ENCODE measurements around the gene ERVW-1.
A peak's percentile ranks its signal among the peaks of the same experiment; 100 is the strongest.

Gene ERVW-1

DNA sequence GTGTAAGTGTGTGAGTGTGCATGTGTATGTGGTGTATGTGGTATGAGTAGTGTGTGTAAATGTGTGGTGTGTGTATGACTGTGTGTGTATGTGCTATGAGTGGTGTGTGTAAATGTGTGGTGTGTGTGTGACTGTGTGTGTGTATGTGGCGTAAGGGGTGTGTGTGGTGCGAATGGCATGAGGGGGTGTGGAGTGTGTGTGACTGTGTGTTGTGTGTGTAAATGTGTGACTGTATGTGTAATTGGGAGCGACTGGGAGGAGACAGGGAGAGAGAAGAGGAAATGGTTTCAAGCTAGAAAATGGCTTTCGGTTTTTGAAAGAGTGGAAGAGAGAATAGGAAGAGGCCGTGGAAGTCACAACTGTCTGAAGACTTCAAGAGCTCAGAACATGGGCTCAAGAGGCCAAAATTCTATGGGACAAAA, 54.0 kb downstream of the ERVW-1 start:
- no peak for DNase-seq (ENCODE audit: low read depth in 2 of 2)
- H3K4me3 ChIP-seq (replicated peaks in 1 of 2; ENCODE audit: low read depth in 2 of 2, low read length in 2 of 2): no peak overlapping the region
- TF ChIP-seq, protein P1, sequence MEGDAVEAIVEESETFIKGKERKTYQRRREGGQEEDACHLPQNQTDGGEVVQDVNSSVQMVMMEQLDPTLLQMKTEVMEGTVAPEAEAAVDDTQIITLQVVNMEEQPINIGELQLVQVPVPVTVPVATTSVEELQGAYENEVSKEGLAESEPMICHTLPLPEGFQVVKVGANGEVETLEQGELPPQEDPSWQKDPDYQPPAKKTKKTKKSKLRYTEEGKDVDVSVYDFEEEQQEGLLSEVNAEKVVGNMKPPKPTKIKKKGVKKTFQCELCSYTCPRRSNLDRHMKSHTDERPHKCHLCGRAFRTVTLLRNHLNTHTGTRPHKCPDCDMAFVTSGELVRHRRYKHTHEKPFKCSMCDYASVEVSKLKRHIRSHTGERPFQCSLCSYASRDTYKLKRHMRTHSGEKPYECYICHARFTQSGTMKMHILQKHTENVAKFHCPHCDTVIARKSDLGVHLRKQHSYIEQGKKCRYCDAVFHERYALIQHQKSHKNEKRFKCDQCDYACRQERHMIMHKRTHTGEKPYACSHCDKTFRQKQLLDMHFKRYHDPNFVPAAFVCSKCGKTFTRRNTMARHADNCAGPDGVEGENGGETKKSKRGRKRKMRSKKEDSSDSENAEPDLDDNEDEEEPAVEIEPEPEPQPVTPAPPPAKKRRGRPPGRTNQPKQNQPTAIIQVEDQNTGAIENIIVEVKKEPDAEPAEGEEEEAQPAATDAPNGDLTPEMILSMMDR (IDR thresholded peaks at IDR 0.05; ENCODE audit: low read depth, low read length): no peak

DNA sequence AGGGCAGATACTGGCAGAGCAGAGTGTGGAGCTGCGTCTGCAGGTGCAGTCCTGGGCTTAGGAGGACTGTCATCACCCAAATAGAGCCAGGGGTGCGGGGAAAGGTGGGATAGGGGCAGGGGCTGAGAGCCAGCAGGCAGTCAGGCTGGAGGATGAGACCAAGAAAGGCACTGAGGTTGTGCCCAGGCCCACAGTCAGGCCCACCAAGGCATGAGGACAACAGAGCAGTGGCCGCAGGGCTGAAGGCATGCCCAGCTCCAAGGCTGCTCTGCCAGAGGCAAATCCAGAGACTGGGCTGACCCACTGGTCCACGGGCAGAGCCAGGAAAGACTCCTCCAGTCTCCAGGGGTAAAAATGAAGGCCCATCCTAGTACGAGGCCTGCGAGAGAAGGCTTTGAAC, 54.8 kb downstream of the ERVW-1 start:
- TF ChIP-seq, protein P1 (IDR thresholded peaks at IDR 0.05; ENCODE audit: low read depth, low read length): no peak
- no peak for DNase-seq (ENCODE audit: low read depth in 2 of 2)
- no peak overlapping the region for H3K4me3 ChIP-seq (replicated peaks in 1 of 2; ENCODE audit: low read depth in 2 of 2, low read length in 2 of 2)

DNA sequence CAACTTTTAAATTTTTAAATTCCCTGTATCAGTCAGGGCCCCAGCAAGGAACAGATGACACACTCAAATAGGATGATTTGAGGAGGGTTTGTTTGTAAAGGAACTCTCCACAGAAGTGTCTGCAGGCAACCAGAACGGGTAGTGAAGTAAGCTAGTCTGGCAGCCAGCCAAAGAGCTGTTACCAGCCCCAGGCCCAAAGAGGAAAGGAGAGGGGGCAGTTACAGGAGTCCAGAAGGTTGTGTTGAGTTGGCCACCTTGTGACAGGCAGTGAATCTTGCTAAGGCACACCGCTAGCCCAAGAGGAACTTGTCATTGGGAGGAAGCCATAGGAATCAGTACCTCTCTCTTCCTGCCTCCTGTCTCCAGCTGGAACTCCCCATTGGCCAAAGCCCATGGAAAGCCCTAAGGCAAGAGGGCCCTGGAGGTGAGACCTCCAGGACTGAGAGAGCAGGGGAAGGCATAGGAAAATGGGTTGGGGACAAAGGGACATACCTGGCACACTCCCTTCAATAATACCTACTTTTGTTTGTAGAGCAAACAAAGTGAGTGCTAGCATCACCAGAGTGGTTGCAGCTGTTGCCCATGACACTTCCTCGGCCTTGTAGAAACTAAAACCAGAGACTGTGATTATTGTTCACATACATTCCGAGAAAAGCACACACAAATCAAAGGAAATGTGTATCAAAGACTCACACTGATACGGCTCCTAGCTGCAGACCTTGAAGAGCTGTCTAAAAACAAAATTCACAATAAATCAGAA, 55.9 kb downstream of the ERVW-1 start:
- H3K4me3 ChIP-seq (replicated peaks in 1 of 2; ENCODE audit: low read depth in 2 of 2, low read length in 2 of 2): no peak overlapping the region
- TF ChIP-seq, protein P1 (IDR thresholded peaks at IDR 0.05; ENCODE audit: low read depth, low read length): no peak
- DNase-seq (ENCODE audit: low read depth in 2 of 2): peak; percentile 7
